Liver (tissue), 9 donors: ENCODE data around the gene WDR17. TPM values are rescaled to one million over a fixed set of nuclear protein-coding genes. Genes with fewer than 3 reads are reported as not detected.

Experiments
- DNase-seq: peaks from one replicate; pipeline ENCODE4 v3.0.0-alpha.2; 2017; ENCODE audit warnings: low spot score
- H3K27ac ChIP-seq, 2 donors: one replicate each; pipeline ENCODE4 v1.7.0; 2013; ENCODE audit warnings: inconsistent platforms in 2 of 2, low read length in 2 of 2, control low read depth in 1 of 2, low read depth in 1 of 2, mild to moderate bottlenecking in 1 of 2
- H3K27me3 ChIP-seq, 4 donors: one replicate each; pipeline versions ENCODE4 v1.6.1 to v1.7.0; 2013; ENCODE audit warnings: low read length in 3 of 4, inconsistent platforms in 1 of 4, mild to moderate bottlenecking in 1 of 4, moderate library complexity in 1 of 4; ENCODE audit not compliant: control insufficient read depth in 4 of 4, insufficient read depth in 4 of 4
- H3K36me3 ChIP-seq, 4 donors: one replicate each; pipeline versions ENCODE4 v1.6.1 to v1.7.0; 2013; ENCODE audit warnings: low read length in 3 of 4, mild to moderate bottlenecking in 3 of 4, low read depth in 1 of 4, moderate library complexity in 1 of 4; ENCODE audit not compliant: control insufficient read depth in 4 of 4, insufficient read depth in 3 of 4
- H3K4me1 ChIP-seq, 4 donors: one replicate each; pipeline versions ENCODE4 v1.6.1 to v1.7.0; 2013; ENCODE audit warnings: low read length in 3 of 4, mild to moderate bottlenecking in 3 of 4, moderate library complexity in 1 of 4; ENCODE audit not compliant: control insufficient read depth in 4 of 4, insufficient read depth in 4 of 4
- H3K4me3 ChIP-seq, 3 donors: one replicate each; pipeline versions ENCODE4 v1.6.1 to v1.7.0; 2013; ENCODE audit warnings: low read length in 3 of 3, control low read depth in 1 of 3, low read depth in 1 of 3, mild to moderate bottlenecking in 1 of 3
- H3K9ac ChIP-seq, 2 donors: one replicate each; pipeline ENCODE4 v1.7.0; 2013; ENCODE audit warnings: low read length in 2 of 2, mild to moderate bottlenecking in 2 of 2, moderate library complexity in 2 of 2, control low read depth in 1 of 2, low read depth in 1 of 2
- H3K9me3 ChIP-seq, 4 donors: one replicate each; pipeline versions ENCODE4 v1.6.1 to v1.7.0; 2013; ENCODE audit warnings: low read length in 3 of 4; ENCODE audit not compliant: control insufficient read depth in 4 of 4
- EGR1 ChIP-seq, 2 donors: IDR thresholded peaks; 2 replicates each; pipeline ENCODE4 v1.6.1; 2016 to 2018; ENCODE audit warnings: antibody characterized with exemption in 2 of 2, low read depth in 2 of 2
- FOXA1 ChIP-seq: IDR thresholded peaks from 2 replicates; pipeline ENCODE4 v1.6.1; 2016; ENCODE audit warnings: antibody characterized with exemption
- FOXA2 ChIP-seq: IDR thresholded peaks from 2 replicates; pipeline ENCODE4 v1.6.1; 2016; ENCODE audit warnings: antibody characterized with exemption
- GABPA ChIP-seq, 2 donors: IDR thresholded peaks in 1 of 2; conservative IDR thresholded peaks in 1 of 2; 2 replicates each; pipeline ENCODE4 v1.6.1; 2016; ENCODE audit warnings: antibody characterized with exemption in 2 of 2, mild to moderate bottlenecking in 1 of 2, moderate library complexity in 1 of 2
- HNF4A ChIP-seq, 2 donors: conservative IDR thresholded peaks; 2 replicates each; pipeline ENCODE4 v1.6.1; 2016; ENCODE audit warnings: antibody characterized with exemption in 2 of 2, mild to moderate bottlenecking in 2 of 2
- HNF4G ChIP-seq: IDR thresholded peaks from 2 replicates; pipeline ENCODE4 v1.6.1; 2016; ENCODE audit warnings: antibody characterized with exemption
- JUND ChIP-seq, 2 donors: IDR thresholded peaks; 2 replicates each; pipeline ENCODE4 v1.6.1; 2016; ENCODE audit warnings: antibody characterized with exemption in 2 of 2
- NR2F2 ChIP-seq: IDR thresholded peaks from 2 replicates; pipeline ENCODE4 v1.6.1; 2016; ENCODE audit warnings: antibody characterized with exemption
- RAD21 ChIP-seq, 2 donors: IDR thresholded peaks; 2 replicates each; pipeline ENCODE4 v1.6.1; 2016; ENCODE audit warnings: antibody characterized with exemption in 2 of 2, mild to moderate bottlenecking in 2 of 2
- RXRA ChIP-seq, 2 donors: IDR thresholded peaks; 2 replicates each; pipeline ENCODE4 v1.6.1; 2017 to 2018; ENCODE audit warnings: antibody characterized with exemption in 2 of 2, mild to moderate bottlenecking in 1 of 2
- SP1 ChIP-seq: IDR thresholded peaks from 2 replicates; pipeline ENCODE4 v1.6.1; 2018; ENCODE audit warnings: antibody characterized with exemption, mild to moderate bottlenecking
- TAF1 ChIP-seq: conservative IDR thresholded peaks from 2 replicates; pipeline ENCODE4 v1.6.1; 2016; ENCODE audit warnings: antibody characterized with exemption, mild to moderate bottlenecking
- YY1 ChIP-seq: IDR thresholded peaks from 2 replicates; pipeline ENCODE4 v1.6.1; 2016; ENCODE audit warnings: antibody characterized with exemption, mild to moderate bottlenecking
- WGBS: extraction: QIAGEN DNeasy Blood & Tissue Kit; methylation state at CpG from one replicate; pipeline ENCODE4 v1.1.7; 2013; 5-methylcytosine and 5-hydroxymethylcytosine counted together
- polyA plus RNA-seq, 2 donors: library from polyadenylated mRNA; stranded (reverse) in 1 of 2; unstranded in 1 of 2; fragments of 200-250 nt in 1 of 2; fragments of >200 nt in 1 of 2; fragmentation: Nextera tagmentation in 1 of 2; extraction: Ambion mirVana in 1 of 2; gene quantifications; one replicate each; pipeline versions ENCODE4 v1.2.1 to v1.2.3, GENCODE V29; 2013 to 2015
- total RNA-seq, 2 donors: library from RNA; depleted of rRNA; stranded (reverse); fragments of >200 nt; gene quantifications; one replicate each; pipeline ENCODE4 v1.2.3, GENCODE V29; 2014
- TF ChIP-seq, protein P1 (sequence below): IDR thresholded peaks from 2 replicates; pipeline ENCODE4 v1.6.1; 2016; ENCODE audit warnings: antibody characterized with exemption
- TF ChIP-seq, protein P2 (sequence below): IDR thresholded peaks from 2 replicates; pipeline ENCODE4 v1.6.1; 2016; ENCODE audit warnings: antibody characterized with exemption
- TF ChIP-seq, protein P3 (sequence below): IDR thresholded peaks from 2 replicates; pipeline ENCODE4 v1.6.1; 2016; ENCODE audit warnings: antibody characterized with exemption
- TF ChIP-seq, protein P4 (sequence below): fragments of 150-350 bp; IDR thresholded peaks from 2 replicates; pipeline ENCODE4 v1.5.1; 2017; ENCODE audit warnings: improper control_type of control experiment, low read depth, low read length; ENCODE audit not compliant: missing input control
- TF ChIP-seq, protein P5 (sequence below): IDR thresholded peaks from 2 replicates; pipeline ENCODE4 v1.6.1; 2016; ENCODE audit warnings: antibody characterized with exemption, mild to moderate bottlenecking
- donor health status: healthy.
- donor health status: healthy.
- donor health status: healthy.
- donor health status: healthy.
- donor health status: healthy.

Gene WDR17
- total and polyA plus RNA-seq, 4 donors, result 0.14 to 0.84 (median 0.34) TPM

DNA sequence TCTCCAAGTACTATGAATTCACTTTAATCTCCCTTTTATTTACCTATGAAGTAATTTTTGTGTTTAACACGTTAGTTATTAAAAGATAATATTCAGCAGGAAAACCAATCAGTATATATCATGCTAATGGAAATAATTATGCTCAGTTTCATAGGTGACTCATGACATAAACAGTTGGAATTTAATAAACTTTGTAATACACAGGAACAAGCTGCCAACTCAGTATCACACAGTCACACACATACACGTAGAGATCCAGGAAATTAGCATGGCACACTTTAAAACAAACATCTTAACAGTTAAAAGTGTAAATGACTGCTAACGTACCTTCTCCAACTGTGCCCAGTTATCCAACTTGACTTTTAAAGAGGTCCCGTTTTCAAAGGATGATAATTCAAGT is 127.5 kb downstream of the WDR17 start:
- Histone ChIP-seq H3K4me1 (peaks cover 0 to 7% (median 3%) of the 10 kb centered on the region in 4 donors), H3K9me3 (no peaks in the 10 kb centered on the region), H3K36me3 (no peaks in the 10 kb centered on the region), H3K4me3 (no peak overlapping the region), H3K27ac (no peak overlapping the region), H3K9ac (no peak overlapping the region), H3K27me3 (peaks cover 0 to 6% (median 2%) of the 10 kb centered on the region in 4 donors)
- WGBS, result 36% methylated on average over 4 of the region's 4 CpGs
- DNase-seq, result no peak
- TF ChIP-seq RAD21 (IDR thresholded peaks at IDR 0.05), result no peak
- no peak for TF ChIP-seq NR2F2
- TF ChIP-seq, protein P1, sequence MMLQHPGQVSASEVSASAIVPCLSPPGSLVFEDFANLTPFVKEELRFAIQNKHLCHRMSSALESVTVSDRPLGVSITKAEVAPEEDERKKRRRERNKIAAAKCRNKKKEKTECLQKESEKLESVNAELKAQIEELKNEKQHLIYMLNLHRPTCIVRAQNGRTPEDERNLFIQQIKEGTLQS, result no peak
- no peak for TF ChIP-seq YY1
- no peak for TF ChIP-seq HNF4G
- TF ChIP-seq SP1, result no peak
- no peak for TF ChIP-seq HNF4A (conservative IDR thresholded peaks at IDR 0.05)
- TF ChIP-seq, protein P2, sequence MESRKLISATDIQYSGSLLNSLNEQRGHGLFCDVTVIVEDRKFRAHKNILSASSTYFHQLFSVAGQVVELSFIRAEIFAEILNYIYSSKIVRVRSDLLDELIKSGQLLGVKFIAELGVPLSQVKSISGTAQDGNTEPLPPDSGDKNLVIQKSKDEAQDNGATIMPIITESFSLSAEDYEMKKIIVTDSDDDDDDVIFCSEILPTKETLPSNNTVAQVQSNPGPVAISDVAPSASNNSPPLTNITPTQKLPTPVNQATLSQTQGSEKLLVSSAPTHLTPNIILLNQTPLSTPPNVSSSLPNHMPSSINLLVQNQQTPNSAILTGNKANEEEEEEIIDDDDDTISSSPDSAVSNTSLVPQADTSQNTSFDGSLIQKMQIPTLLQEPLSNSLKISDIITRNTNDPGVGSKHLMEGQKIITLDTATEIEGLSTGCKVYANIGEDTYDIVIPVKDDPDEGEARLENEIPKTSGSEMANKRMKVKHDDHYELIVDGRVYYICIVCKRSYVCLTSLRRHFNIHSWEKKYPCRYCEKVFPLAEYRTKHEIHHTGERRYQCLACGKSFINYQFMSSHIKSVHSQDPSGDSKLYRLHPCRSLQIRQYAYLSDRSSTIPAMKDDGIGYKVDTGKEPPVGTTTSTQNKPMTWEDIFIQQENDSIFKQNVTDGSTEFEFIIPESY, result no peak
- TF ChIP-seq FOXA1, result no peak
- no peak for TF ChIP-seq TAF1
- TF ChIP-seq RXRA (IDR thresholded peaks at IDR 0.05), result no peak
- no peak for TF ChIP-seq EGR1 (IDR thresholded peaks at IDR 0.05; ENCODE audit: low read depth in 2 of 2)
- TF ChIP-seq, protein P3, sequence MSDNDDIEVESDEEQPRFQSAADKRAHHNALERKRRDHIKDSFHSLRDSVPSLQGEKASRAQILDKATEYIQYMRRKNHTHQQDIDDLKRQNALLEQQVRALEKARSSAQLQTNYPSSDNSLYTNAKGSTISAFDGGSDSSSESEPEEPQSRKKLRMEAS, result no peak
- TF ChIP-seq JUND (IDR thresholded peaks at IDR 0.05), result no peak
- no peak for TF ChIP-seq GABPA (IDR thresholded peaks at IDR 0.05 in 1 of 2, conservative IDR thresholded peaks at IDR 0.05 in 1 of 2)
- TF ChIP-seq, protein P4, sequence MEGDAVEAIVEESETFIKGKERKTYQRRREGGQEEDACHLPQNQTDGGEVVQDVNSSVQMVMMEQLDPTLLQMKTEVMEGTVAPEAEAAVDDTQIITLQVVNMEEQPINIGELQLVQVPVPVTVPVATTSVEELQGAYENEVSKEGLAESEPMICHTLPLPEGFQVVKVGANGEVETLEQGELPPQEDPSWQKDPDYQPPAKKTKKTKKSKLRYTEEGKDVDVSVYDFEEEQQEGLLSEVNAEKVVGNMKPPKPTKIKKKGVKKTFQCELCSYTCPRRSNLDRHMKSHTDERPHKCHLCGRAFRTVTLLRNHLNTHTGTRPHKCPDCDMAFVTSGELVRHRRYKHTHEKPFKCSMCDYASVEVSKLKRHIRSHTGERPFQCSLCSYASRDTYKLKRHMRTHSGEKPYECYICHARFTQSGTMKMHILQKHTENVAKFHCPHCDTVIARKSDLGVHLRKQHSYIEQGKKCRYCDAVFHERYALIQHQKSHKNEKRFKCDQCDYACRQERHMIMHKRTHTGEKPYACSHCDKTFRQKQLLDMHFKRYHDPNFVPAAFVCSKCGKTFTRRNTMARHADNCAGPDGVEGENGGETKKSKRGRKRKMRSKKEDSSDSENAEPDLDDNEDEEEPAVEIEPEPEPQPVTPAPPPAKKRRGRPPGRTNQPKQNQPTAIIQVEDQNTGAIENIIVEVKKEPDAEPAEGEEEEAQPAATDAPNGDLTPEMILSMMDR, result no peak

DNA sequence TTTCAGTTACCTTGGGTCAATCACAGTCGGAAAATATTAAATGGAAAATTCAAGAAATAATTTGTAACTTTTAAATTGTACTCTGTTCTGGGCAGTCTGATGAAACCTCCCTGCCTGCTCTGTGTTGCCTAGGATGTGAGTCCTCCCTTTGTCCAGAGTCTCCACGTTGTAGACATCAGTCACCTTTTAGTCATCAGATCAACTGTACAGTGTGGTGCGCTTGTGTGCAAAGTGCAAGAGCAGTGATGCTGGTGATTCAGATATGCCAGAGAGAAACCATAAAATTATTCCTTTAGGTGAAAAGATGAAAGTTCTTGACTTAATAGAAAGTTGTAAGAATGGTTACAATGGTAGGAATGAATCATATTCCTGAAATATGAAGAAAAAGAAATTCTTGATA is 128.3 kb downstream of the WDR17 start:
- peaks cover 0 to 6% (median 2%) of the 10 kb centered on the region in 4 donors for H3K27me3 ChIP-seq
- no peak overlapping the region for H3K9ac ChIP-seq
- peaks cover 0 to 7% (median 3%) of the 10 kb centered on the region in 4 donors for H3K4me1 ChIP-seq
- no peaks in the 10 kb centered on the region for H3K9me3 ChIP-seq
- no peak overlapping the region for H3K4me3 ChIP-seq
- 69% methylated on average over 3 of the region's 3 CpGs for WGBS
- no peak for DNase-seq
- no peak overlapping the region for H3K27ac ChIP-seq
- no peaks in the 10 kb centered on the region for H3K36me3 ChIP-seq
- TF ChIP-seq GABPA (IDR thresholded peaks at IDR 0.05 in 1 of 2, conservative IDR thresholded peaks at IDR 0.05 in 1 of 2) (no peak), FOXA1 (no peak), YY1 (no peak), EGR1 (IDR thresholded peaks at IDR 0.05; ENCODE audit: low read depth in 2 of 2) (no peak), FOXA2 (no peak), NR2F2 (no peak), JUND (IDR thresholded peaks at IDR 0.05) (no peak), TAF1 (no peak)
- TF ChIP-seq, protein P5, sequence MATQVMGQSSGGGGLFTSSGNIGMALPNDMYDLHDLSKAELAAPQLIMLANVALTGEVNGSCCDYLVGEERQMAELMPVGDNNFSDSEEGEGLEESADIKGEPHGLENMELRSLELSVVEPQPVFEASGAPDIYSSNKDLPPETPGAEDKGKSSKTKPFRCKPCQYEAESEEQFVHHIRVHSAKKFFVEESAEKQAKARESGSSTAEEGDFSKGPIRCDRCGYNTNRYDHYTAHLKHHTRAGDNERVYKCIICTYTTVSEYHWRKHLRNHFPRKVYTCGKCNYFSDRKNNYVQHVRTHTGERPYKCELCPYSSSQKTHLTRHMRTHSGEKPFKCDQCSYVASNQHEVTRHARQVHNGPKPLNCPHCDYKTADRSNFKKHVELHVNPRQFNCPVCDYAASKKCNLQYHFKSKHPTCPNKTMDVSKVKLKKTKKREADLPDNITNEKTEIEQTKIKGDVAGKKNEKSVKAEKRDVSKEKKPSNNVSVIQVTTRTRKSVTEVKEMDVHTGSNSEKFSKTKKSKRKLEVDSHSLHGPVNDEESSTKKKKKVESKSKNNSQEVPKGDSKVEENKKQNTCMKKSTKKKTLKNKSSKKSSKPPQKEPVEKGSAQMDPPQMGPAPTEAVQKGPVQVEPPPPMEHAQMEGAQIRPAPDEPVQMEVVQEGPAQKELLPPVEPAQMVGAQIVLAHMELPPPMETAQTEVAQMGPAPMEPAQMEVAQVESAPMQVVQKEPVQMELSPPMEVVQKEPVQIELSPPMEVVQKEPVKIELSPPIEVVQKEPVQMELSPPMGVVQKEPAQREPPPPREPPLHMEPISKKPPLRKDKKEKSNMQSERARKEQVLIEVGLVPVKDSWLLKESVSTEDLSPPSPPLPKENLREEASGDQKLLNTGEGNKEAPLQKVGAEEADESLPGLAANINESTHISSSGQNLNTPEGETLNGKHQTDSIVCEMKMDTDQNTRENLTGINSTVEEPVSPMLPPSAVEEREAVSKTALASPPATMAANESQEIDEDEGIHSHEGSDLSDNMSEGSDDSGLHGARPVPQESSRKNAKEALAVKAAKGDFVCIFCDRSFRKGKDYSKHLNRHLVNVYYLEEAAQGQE, result no peak
- TF ChIP-seq, protein P2, result no peak
